Skeletal muscle satellite cell (primary cell): ENCODE data around the gene NOP53.
A peak's percentile ranks its signal among the peaks of the same experiment; 100 is the strongest.
"Not testable (repeated sequence)": the region's sequence is repeated elsewhere in the genome, so short reads cannot be mapped to it uniquely, and the experiment has no call there.

Experiments
- H3K27me3 ChIP-seq: 2 replicates; pipeline ENCODE4 v1.7.0; 2013; ENCODE audit warnings: low read length; ENCODE audit not compliant: control insufficient read depth, insufficient read depth
- H3K36me3 ChIP-seq: 2 replicates; pipeline ENCODE4 v1.7.0; 2013; ENCODE audit warnings: mild to moderate bottlenecking, control low read depth, low read length; ENCODE audit not compliant: insufficient read depth
- H3K4me1 ChIP-seq: 2 replicates; pipeline ENCODE4 v1.7.0; 2013; ENCODE audit warnings: low read length; ENCODE audit not compliant: control insufficient read depth, insufficient read depth
- H3K4me2 ChIP-seq: 2 replicates; pipeline ENCODE4 v1.7.0; 2013; ENCODE audit warnings: mild to moderate bottlenecking, low read length
- H3K4me3 ChIP-seq: 2 replicates; pipeline ENCODE4 v1.7.0; 2013; ENCODE audit warnings: low read length
- H3K9ac ChIP-seq: 2 replicates; pipeline ENCODE4 v1.7.0; 2013; ENCODE audit warnings: mild to moderate bottlenecking, low read depth, low read length, moderate library complexity
- H3K9me3 ChIP-seq: replicated peaks from 2 replicates; pipeline ENCODE4 v1.7.0; 2013; ENCODE audit warnings: mild to moderate bottlenecking, control low read depth, low read length

NOP53 gene

GRCh38 chr19:47704656-47705055 lies 40.7 kb upstream of the NOP53 start:
- Histone ChIP-seq H3K4me1 (no peaks in the 10 kb centered on the region), H3K4me3 (no peak overlapping the region), H3K9ac (no peak overlapping the region), H3K36me3 (peaks cover 16% of the 10 kb centered on the region), H3K9me3 (no peaks in the 10 kb centered on the region), H3K27me3 (no peaks in the 10 kb centered on the region), H3K4me2 (no peak overlapping the region)

GRCh38 chr19:47707135-47707925 lies 38.0 kb upstream of the NOP53 start:
- Histone ChIP-seq H3K4me1 (no peaks in the 10 kb centered on the region), H3K4me3 (no peak overlapping the region), H3K27me3 (no peaks in the 10 kb centered on the region), H3K4me2 (no peak overlapping the region), H3K36me3 (peaks cover 5% of the 10 kb centered on the region), H3K9ac (no peak overlapping the region), H3K9me3 (no peaks in the 10 kb centered on the region)

GRCh38 chr19:47711652-47712242 lies 33.6 kb upstream of the NOP53 start:
- Histone ChIP-seq H3K4me2 (no peak overlapping the region), H3K4me1 (peaks cover 15% of the 10 kb centered on the region), H3K36me3 (peaks cover 13% of the 10 kb centered on the region), H3K9ac (no peak overlapping the region), H3K9me3 (no peaks in the 10 kb centered on the region), H3K4me3 (no peak overlapping the region), H3K27me3 (no peaks in the 10 kb centered on the region)

DNA sequence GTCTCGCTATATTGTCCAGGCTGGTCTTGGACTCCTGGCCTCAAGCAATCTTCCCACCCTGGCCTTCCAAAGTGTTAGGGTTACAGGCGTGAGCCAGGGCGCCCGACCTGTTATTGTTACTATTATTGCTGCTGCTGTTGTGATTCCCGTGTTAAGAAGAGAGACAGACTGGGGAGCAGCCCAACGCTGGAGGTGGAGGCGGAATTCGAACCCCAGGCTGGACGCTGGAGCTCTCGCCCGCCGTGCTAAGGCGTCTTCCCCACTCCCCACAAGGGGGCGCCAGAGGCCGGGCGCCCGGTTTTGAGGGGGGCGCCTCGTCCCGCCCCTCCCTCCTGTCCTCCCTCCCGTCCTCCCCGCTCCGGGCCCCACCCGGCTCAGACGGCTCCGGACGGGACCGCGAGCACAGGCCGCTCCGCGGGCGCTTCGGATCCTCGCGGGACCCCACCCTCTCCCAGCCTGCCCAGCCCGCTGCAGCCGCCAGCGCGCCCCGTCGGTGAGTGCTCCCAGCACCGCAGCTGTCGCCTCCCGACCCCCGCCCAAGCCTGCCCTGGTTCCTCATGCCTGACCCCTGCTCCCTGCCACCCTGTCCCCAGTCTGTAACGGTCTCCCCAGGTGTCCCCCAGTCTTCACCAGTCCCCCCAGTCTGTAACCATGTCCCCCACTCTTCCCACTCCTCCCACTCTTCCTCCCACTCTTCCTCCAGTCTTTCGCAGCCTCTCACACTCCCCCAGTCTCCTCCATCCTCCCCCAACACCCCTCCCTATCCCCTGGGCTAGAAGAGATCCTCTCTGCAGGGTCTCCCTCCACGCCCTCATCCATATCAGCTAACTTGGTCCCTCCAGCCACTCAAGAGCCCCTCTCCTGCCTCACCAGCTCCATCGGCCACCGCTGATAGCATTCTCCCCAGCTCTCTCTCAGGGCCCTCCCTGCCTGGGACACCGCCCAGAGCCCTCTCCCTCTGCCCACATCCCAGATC lies 32.0 kb upstream of the NOP53 start, which contains the start of gene EHD2:
Gene EHD2, plus strand, starts transcription at position 377 of the 976 bp plus-strand sequence. CDS start 3,191 bp downstream, outside the sequence.
- Histone ChIP-seq H3K4me3 (peak within 1 kb of the TSS; percentile 95), H3K36me3 (peaks cover 26% of the 10 kb centered on the region), H3K27me3 (no peaks in the 10 kb centered on the region), H3K9ac (peak within 1 kb of the TSS; percentile 92), H3K4me1 (peaks cover 26% of the 10 kb centered on the region), H3K9me3 (no peaks in the 10 kb centered on the region), H3K4me2 (peak within 1 kb of the TSS; percentile 81)

DNA sequence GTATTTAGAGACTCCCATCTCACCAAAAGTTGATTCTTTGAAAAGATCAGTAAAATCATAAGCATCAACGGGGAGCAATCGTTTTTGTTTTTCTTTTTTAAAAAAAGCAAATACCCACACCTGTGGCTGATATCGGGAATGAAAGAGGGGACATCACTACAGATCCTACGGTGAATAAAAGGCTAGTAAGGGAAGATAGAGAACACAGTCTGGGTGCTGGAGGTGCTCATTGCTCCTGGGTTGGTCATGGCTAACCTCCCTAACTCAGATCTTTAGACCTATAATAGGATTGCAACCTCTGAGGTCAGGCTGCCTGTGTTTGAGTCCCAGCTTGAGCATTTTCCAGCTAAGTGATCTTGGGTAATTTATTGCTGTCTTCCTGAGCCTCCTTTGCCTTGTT lies 31.0 kb upstream of the NOP53 start:
- H3K4me3 ChIP-seq = peak overlapping the region; percentile 95
- peaks cover 36% of the 10 kb centered on the region for H3K4me1 ChIP-seq
- H3K27me3 ChIP-seq = no peaks in the 10 kb centered on the region
- H3K9me3 ChIP-seq = no peaks in the 10 kb centered on the region
- peak overlapping the region; percentile 81 for H3K4me2 ChIP-seq
- H3K36me3 ChIP-seq = peaks cover 26% of the 10 kb centered on the region
- H3K9ac ChIP-seq = peak overlapping the region; percentile 92

DNA sequence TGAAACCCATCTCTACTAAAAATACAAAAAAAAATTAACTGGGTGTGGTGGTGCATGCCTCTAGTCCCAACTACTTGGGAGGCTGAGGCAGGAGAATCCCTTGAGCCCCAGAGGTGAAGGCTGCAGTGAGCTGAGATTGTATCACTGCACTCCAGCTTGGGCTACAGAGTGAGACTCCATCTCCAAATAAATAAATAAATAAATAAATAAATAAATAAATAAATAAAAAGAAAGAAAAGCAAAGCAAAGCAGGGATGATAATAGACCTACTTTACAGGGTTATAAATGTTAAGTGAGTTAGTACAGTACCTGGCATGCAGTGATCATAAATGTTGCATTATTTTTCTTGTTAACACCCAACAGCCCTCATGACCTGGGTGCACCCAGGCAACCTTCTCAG lies 30.5 kb upstream of the NOP53 start:
- not testable (repeated sequence) for H3K9ac ChIP-seq, H3K27me3 ChIP-seq, H3K9me3 ChIP-seq
- peaks cover 26% of the 10 kb centered on the region for H3K36me3 ChIP-seq
- H3K4me3 ChIP-seq = peak overlapping the region; percentile 95
- peak overlapping the region; percentile 81 for H3K4me2 ChIP-seq
- peaks cover 42% of the 10 kb centered on the region for H3K4me1 ChIP-seq

- H3K4me2 ChIP-seq = peak overlapping the region; percentile 74
- no peaks in the 10 kb centered on the region for H3K27me3 ChIP-seq
- peaks cover 53% of the 10 kb centered on the region for H3K4me1 ChIP-seq
- H3K9me3 ChIP-seq = no peaks in the 10 kb centered on the region
- peaks cover 32% of the 10 kb centered on the region for H3K36me3 ChIP-seq
- peak overlapping the region; percentile 55 for H3K4me3 ChIP-seq
- H3K9ac ChIP-seq = peak overlapping the region; percentile 18
Observed at GRCh38 chr19:47716270-47716937, 28.9 kb upstream of the NOP53 start.

DNA sequence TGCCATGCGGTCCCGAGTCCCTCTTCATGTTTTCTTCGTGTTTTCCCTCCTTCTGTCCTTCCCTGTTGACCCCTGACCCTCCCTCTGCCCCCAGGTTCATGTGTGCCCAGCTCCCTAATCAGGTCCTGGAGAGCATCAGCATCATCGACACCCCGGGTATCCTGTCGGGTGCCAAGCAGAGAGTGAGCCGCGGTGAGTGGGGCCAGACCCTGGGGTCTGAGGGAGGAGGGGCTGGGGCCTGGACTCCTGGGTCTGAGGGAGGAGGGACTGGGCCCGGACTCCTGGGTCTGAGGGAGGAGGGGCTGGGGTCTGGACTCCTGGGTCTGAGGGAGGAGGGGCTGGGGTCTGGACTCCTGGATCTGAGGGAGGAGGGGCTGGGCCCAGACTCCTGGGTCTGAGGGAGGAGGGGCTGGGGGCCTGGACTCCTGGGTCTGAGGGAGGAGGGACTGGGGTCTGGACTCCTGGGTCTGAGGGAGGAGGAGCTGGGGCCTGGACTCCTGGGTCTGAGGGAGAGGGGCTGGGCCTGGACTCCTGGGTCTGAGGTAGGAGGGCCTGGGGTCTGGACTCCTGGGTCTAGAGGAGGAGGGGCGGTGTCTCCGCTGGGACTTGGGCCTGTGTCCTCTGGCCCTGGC lies 26.8 kb upstream of the NOP53 start:
- H3K9me3 ChIP-seq, H3K27me3 ChIP-seq: not testable (repeated sequence)
- Histone ChIP-seq H3K4me2 (peak overlapping the region; percentile 78), H3K4me1 (peaks cover 69% of the 10 kb centered on the region), H3K4me3 (peak overlapping the region; percentile 49), H3K9ac (peak overlapping the region; percentile 76), H3K36me3 (peaks cover 32% of the 10 kb centered on the region)

- Histone ChIP-seq H3K9ac (peak overlapping the region; percentile 76), H3K27me3 (no peaks in the 10 kb centered on the region), H3K4me2 (peak overlapping the region; percentile 78), H3K36me3 (peaks cover 34% of the 10 kb centered on the region), H3K4me3 (peak overlapping the region; percentile 49), H3K9me3 (no peaks in the 10 kb centered on the region), H3K4me1 (peaks cover 75% of the 10 kb centered on the region)
Observed at GRCh38 chr19:47719047-47719859, 26.1 kb upstream of the NOP53 start.
